HG03066 (cell line): ENCODE measurements around the gene BID.

Experiments used
- ATAC-seq: cut with Tn5 transposase; IDR thresholded peaks from one replicate; pipeline ENCODE4 v1.9.1; 2021; ENCODE audit warnings: low read depth; ENCODE audit not compliant: unreplicated experiment

BID gene

GRCh38 chr22:17774206-17774925, at the start of gene BID:
Gene BID, minus strand, starts transcription at chr22:17774469. Its CDS starts 24,353 bp downstream, at chr22:17750116.
- ATAC-seq, result no peak

GRCh38 chr22:17823964-17824363, 49.7 kb upstream of the BID start:
- no peak for ATAC-seq

- ATAC-seq, result no peak
Observed at GRCh38 chr22:17823226-17823625, 49.0 kb upstream of the BID start.

GRCh38 chr22:17822087-17822486, 47.8 kb upstream of the BID start:
- ATAC-seq, result no peak

- no peak for ATAC-seq
Observed at GRCh38 chr22:17820879-17821439, 46.7 kb upstream of the BID start.

GRCh38 chr22:17818649-17819048, 44.4 kb upstream of the BID start:
- no peak for ATAC-seq

- no peak for ATAC-seq
Observed at GRCh38 chr22:17818180-17818579, 43.9 kb upstream of the BID start.

- no peak for ATAC-seq
Observed at GRCh38 chr22:17817511-17818065, 43.3 kb upstream of the BID start.

GRCh38 chr22:17817079-17817478, 42.8 kb upstream of the BID start:
- no peak for ATAC-seq

- ATAC-seq, result no peak
Observed at GRCh38 chr22:17816649-17817048, 42.4 kb upstream of the BID start.

GRCh38 chr22:17815703-17816254, 41.5 kb upstream of the BID start:
- no peak for ATAC-seq

- no peak for ATAC-seq
Observed at GRCh38 chr22:17814830-17815229, 40.6 kb upstream of the BID start.

GRCh38 chr22:17814084-17814483, 39.8 kb upstream of the BID start:
- ATAC-seq, result no peak

GRCh38 chr22:17811119-17811518, 36.9 kb upstream of the BID start:
- no peak for ATAC-seq

GRCh38 chr22:17810570-17811116, 36.4 kb upstream of the BID start:
- no peak for ATAC-seq

GRCh38 chr22:17808693-17809403, 34.6 kb upstream of the BID start:
- no peak for ATAC-seq

GRCh38 chr22:17807578-17808410, 33.5 kb upstream of the BID start:
- ATAC-seq, result no peak

GRCh38 chr22:17807086-17807485, 32.8 kb upstream of the BID start:
- no peak for ATAC-seq

- ATAC-seq, result no peak
Observed at GRCh38 chr22:17806437-17806836, 32.2 kb upstream of the BID start.
